GM12878 (cell line): ENCODE results near the gene UBE2QL1. TPM values are rescaled to one million over a fixed set of nuclear protein-coding genes. Genes with fewer than 3 reads are reported as not detected.

Experiments
- ATAC-seq: fragments of 200-7000 bp; cut with Tn5 transposase; 3 replicates; pipeline ENCODE4 v1.9.1; 2020; ENCODE audit warnings: mild to moderate bottlenecking, moderate library complexity
- BruUV-seq: library from RNA; stranded (reverse); fragments of 400-500 nt; replicated peaks from 2 replicates; lab custom pipeline; 2021; lab: Mats Ljungman, UMichigan
- CTCF ChIA-PET: fragments of 300-600 bp; sonication (Branson Sonifier 250); formaldehyde crosslinking; extraction: SDS; loops from one replicate; lab custom pipeline; 2021; ENCODE audit warnings: inconsistent platforms; lab: Yijun Ruan, JAX
- POLR2A ChIA-PET: fragments of 350-600 bp; formaldehyde crosslinking; extraction: SDS; loops from one replicate; lab custom pipeline; 2021; ENCODE audit warnings: inconsistent platforms; lab: Charles Lee
- RAD21 ChIA-PET: fragments of 300-600 bp; sonication (Branson Sonifier 250); formaldehyde crosslinking; loops from one replicate; lab custom pipeline; 2023; ENCODE audit warnings: antibody characterized with exemption; ENCODE audit not compliant: unreplicated experiment; lab: Charles Lee
- SMC1A ChIA-PET: fragments of 300-600 bp; sonication (Branson Sonifier 250); formaldehyde crosslinking; loops from one replicate; lab custom pipeline; 2023; ENCODE audit not compliant: unreplicated experiment, uncharacterized antibody; lab: Charles Lee
- DNase-seq: peaks from one replicate; pipeline ENCODE4 v3.0.0-alpha.2; 2011; ENCODE audit warnings: low read depth, low spot score
- FAIRE-seq: peaks from 3 replicates; lab custom pipeline; 2011; peaks lifted over from hg19 to GRCh38; lab: Jason Lieb, UNC
- H2AFZ ChIP-seq: 2 replicates; pipeline ENCODE4 v1.6.0; 2011; ENCODE audit warnings: low read depth, low read length, control low read depth; ENCODE audit not compliant: control insufficient read depth
- H3K27ac ChIP-seq: 2 replicates; pipeline ENCODE4 v1.5.1; 2011; ENCODE audit warnings: control low read depth; ENCODE audit not compliant: control insufficient read depth, insufficient read depth
- H3K27me3 ChIP-seq, 2 experiments: replicated peaks in 1 of 2; 2 replicates each; pipeline versions ENCODE4 v1.6.0 to v1.6.1; 2011; ENCODE audit warnings: low read length in 1 of 2; ENCODE audit not compliant: control insufficient read depth in 2 of 2, insufficient read depth in 2 of 2
- H3K36me3 ChIP-seq, 2 experiments: 2 replicates each; pipeline ENCODE4 v1.5.1; 2011; ENCODE audit warnings: low read length in 1 of 2; ENCODE audit not compliant: control insufficient read depth in 2 of 2, insufficient read depth in 2 of 2
- H3K4me1 ChIP-seq: 2 replicates; pipeline ENCODE4 v1.6.1; 2011; ENCODE audit warnings: mild to moderate bottlenecking, low read length, moderate library complexity, mixed read lengths; ENCODE audit not compliant: control insufficient read depth, insufficient read depth
- H3K4me2 ChIP-seq: 2 replicates; pipeline ENCODE4 v1.6.0; 2011; ENCODE audit warnings: control low read depth; ENCODE audit not compliant: control insufficient read depth, insufficient read depth
- H3K4me3 ChIP-seq: fragments of 200-600 bp; sonication (generic); 2 replicates; pipeline ENCODE4 v1.5.1; 2016
- H3K79me2 ChIP-seq: 2 replicates; pipeline ENCODE4 v1.6.0; 2011; ENCODE audit warnings: low read length; ENCODE audit not compliant: control insufficient read depth, insufficient read depth
- H3K9ac ChIP-seq: 2 replicates; pipeline ENCODE4 v1.8.0; 2011; ENCODE audit warnings: low read length, control low read depth, mixed read lengths; ENCODE audit not compliant: control insufficient read depth, insufficient read depth
- H3K9me3 ChIP-seq: replicated peaks from 3 replicates; pipeline ENCODE4 v1.5.1; 2011; ENCODE audit warnings: mild to moderate bottlenecking, low read length; ENCODE audit not compliant: control insufficient read depth, insufficient read depth
- H4K20me1 ChIP-seq: 2 replicates; pipeline ENCODE4 v1.6.0; 2011; ENCODE audit not compliant: control insufficient read depth, insufficient read depth
- BRCA1 ChIP-seq: IDR thresholded peaks from 2 replicates; pipeline ENCODE4 v1.6.1; 2011; ENCODE audit warnings: low read depth, low read length, improper control_type of control experiment
- CBFB ChIP-seq: IDR thresholded peaks from 2 replicates; pipeline ENCODE4 v1.6.1; 2016; ENCODE audit warnings: antibody characterized with exemption, low read depth
- CEBPZ ChIP-seq: fragments of 150-350 bp; IDR thresholded peaks from 2 replicates; pipeline ENCODE4 v1.6.1; 2016; ENCODE audit warnings: low read depth, low read length
- DPF2 ChIP-seq: fragments of 450-650 bp; IDR thresholded peaks from 2 replicates; pipeline ENCODE4 v1.6.1; 2017; ENCODE audit warnings: mild to moderate bottlenecking
- E2F4 ChIP-seq: IDR thresholded peaks from 2 replicates; pipeline ENCODE4 v1.6.1; 2012; ENCODE audit warnings: low read depth, low read length, improper control_type of control experiment
- E4F1 ChIP-seq: fragments of 450-650 bp; IDR thresholded peaks from 2 replicates; pipeline ENCODE4 v1.6.1; 2018; ENCODE audit warnings: borderline replicate concordance, mild to moderate bottlenecking; ENCODE audit not compliant: partially characterized antibody
- ESRRA ChIP-seq: IDR thresholded peaks from 2 replicates; pipeline ENCODE4 v1.6.1; 2012; ENCODE audit warnings: mild to moderate bottlenecking, low read length, improper control_type of control experiment
- HCFC1 ChIP-seq: fragments of 150-350 bp; IDR thresholded peaks from 2 replicates; pipeline ENCODE4 v1.6.1; 2014; ENCODE audit warnings: low read length
- MYB ChIP-seq: fragments of 150-350 bp; IDR thresholded peaks from 2 replicates; pipeline ENCODE4 v1.6.1; 2014; ENCODE audit warnings: mild to moderate bottlenecking, low read depth, low read length, borderline replicate concordance
- POLR2AphosphoS5 ChIP-seq: IDR thresholded peaks from 2 replicates; pipeline ENCODE4 v1.6.1; 2011; ENCODE audit warnings: mild to moderate bottlenecking, low read length, inconsistent platforms
- RELA ChIP-seq: fragments of 450-650 bp; IDR thresholded peaks from 2 replicates; pipeline ENCODE4 v1.8.0; 2014; ENCODE audit warnings: borderline replicate concordance; ENCODE audit not compliant: partially characterized antibody
- SREBF1 ChIP-seq: IDR thresholded peaks from 2 replicates; pipeline ENCODE4 v1.6.1; 2012; ENCODE audit warnings: mild to moderate bottlenecking, low read length
- WRNIP1 ChIP-seq: IDR thresholded peaks from 2 replicates; pipeline ENCODE4 v1.6.1; 2011; ENCODE audit warnings: low read depth, low read length, improper control_type of control experiment, borderline replicate concordance
- ZNF217 ChIP-seq: fragments of 450-650 bp; IDR thresholded peaks from 2 replicates; pipeline ENCODE4 v1.6.1; 2017; ENCODE audit warnings: antibody characterized with exemption, mild to moderate bottlenecking
- ZNF24 ChIP-seq: fragments of 450-650 bp; IDR thresholded peaks from 2 replicates; pipeline ENCODE4 v1.6.1; 2017; ENCODE audit warnings: antibody characterized with exemption, mild to moderate bottlenecking
- ZSCAN29 ChIP-seq: fragments of 450-650 bp; IDR thresholded peaks from 2 replicates; pipeline ENCODE4 v1.6.1; 2017; ENCODE audit warnings: mild to moderate bottlenecking, moderate library complexity
- WGBS: methylation state at CpG from one replicate; pipeline ENCODE4 v1.1.6; 2016; ENCODE audit warnings: low lambda C conversion rate; ENCODE audit not compliant: insufficient replicate concordance, insufficient coverage; ENCODE audit errors: missing lambda C conversion rate; 5-methylcytosine and 5-hydroxymethylcytosine counted together
- in situ Hi-C: fragments of 300-500 bp; cut with MboI; formaldehyde crosslinking; loops from 9 replicates; pipeline ENCODE4 v1.14.3; 2018; ENCODE audit warnings: mixed read lengths
- intact Hi-C: fragments of 100-400 bp; cut with micrococcal nuclease; formaldehyde crosslinking; loops from one replicate; pipeline ENCODE4 v1.14.2; 2022; ENCODE audit not compliant: unreplicated experiment
- polyA plus RNA-seq, 11 experiments: library from polyadenylated mRNA; depleted of rRNA in 4 of 11; unstranded in 6 of 11; stranded (reverse) in 5 of 11; fragments of >200 nt; fragmentation: Nextera tagmentation in 4 of 11; fragmentation: Illumina TruSeq in 1 of 11; extraction: Ambion mirVana in 4 of 11; extraction: Trizol in 1 of 11; gene quantifications; 1 replicate in 1 of 11; 2 replicates in 10 of 11; pipeline versions ENCODE4 v1.2.1 to v1.2.3, GENCODE V29; 2011 to 2016; ENCODE audit warnings: inconsistent platforms in 2 of 11, missing spikeins in 2 of 11, low read depth in 1 of 11
- total RNA-seq, 4 experiments: library from RNA; depleted of rRNA in 3 of 4; stranded (reverse); fragments of >200 nt in 3 of 4; fragmentation: Illumina TruSeq in 1 of 4; extraction: Trizol in 1 of 4; gene quantifications; 2 replicates each; pipeline versions ENCODE4 v1.2.1 to v1.2.3, GENCODE V29; 2013 to 2021

The UBE2QL1 gene
- total and polyA plus RNA-seq, 10 of the 15 experiments (the other 5 are each of a cell fraction or from before 2014, with no cell fraction given): 0.03 to 0.62 (median 0.04) TPM; not detected in 6

- TF ChIP-seq MYB (no peak), ZNF217 (no peak), SREBF1 (no peak), E4F1 (no peak), DPF2 (no peak), CBFB (no peak)
Measured at GRCh38 chr5:6418679-6419276, 29.9 kb upstream of the UBE2QL1 start (continued).

GRCh38 chr5:6419340-6419852 is 29.3 kb upstream of the UBE2QL1 start:
- Histone ChIP-seq H2AFZ (no peak overlapping the region), H3K27me3 (no peaks in the 10 kb centered on the region), H4K20me1 (no peaks in the 10 kb centered on the region), H3K27ac (no peak overlapping the region), H3K4me2 (no peak overlapping the region), H3K36me3 (no peaks in the 10 kb centered on the region), H3K9ac (no peak overlapping the region), H3K4me3 (no peak overlapping the region), H3K4me1 (no peaks in the 10 kb centered on the region), H3K79me2 (no peaks in the 10 kb centered on the region), H3K9me3 (no peaks in the 10 kb centered on the region)
- intact Hi-C loops (no loop called here), in situ Hi-C loops (no loop called here)
- ATAC-seq (no peak), DNase-seq (no peak), FAIRE-seq (no peak)
- ChIA-PET SMC1A (no interaction called here), CTCF (interaction anchor here (1.3 to 2.6 kb wide), 2 partner anchors 10 to 16 kb away, joined by 3 to 6 read pairs; no protein-coding TSS in a partner anchor), POLR2A (no interaction called here), RAD21 (no interaction called here)
- WGBS: 36% methylated on average over 8 of the region's 8 CpGs
- TF ChIP-seq ESRRA: no peak
- TF ChIP-seq E2F4: no peak
- TF ChIP-seq CEBPZ: no peak
- TF ChIP-seq POLR2AphosphoS5: no peak
- TF ChIP-seq RELA: no peak
- no peak for TF ChIP-seq WRNIP1
- no peak for TF ChIP-seq HCFC1
- no peak for TF ChIP-seq ZNF217
- TF ChIP-seq ZSCAN29: no peak
- no peak for TF ChIP-seq ZNF24
- TF ChIP-seq BRCA1: no peak
- no TSS peak for BruUV-seq
